ENCODE results near the gene PHLDB2.

The PHLDB2 gene

GRCh38 chr3:111999484-112000324 lies 140.6 kb downstream of the PHLDB2 start:
- no peak for DNase-seq (ENCODE audit: low read depth)

- DNase-seq (ENCODE audit: low read depth) = no peak
Observed at GRCh38 chr3:112000367-112000771, 141.3 kb downstream of the PHLDB2 start.

GRCh38 chr3:112000966-112001365 lies 141.9 kb downstream of the PHLDB2 start:
- DNase-seq (ENCODE audit: low read depth) = no peak

GRCh38 chr3:112001526-112001925 lies 142.5 kb downstream of the PHLDB2 start:
- no peak for DNase-seq (ENCODE audit: low read depth)

- no peak for DNase-seq (ENCODE audit: low read depth)
Observed at GRCh38 chr3:112002096-112002971, 143.3 kb downstream of the PHLDB2 start.

- DNase-seq (ENCODE audit: low read depth) = no peak
Observed at GRCh38 chr3:112003321-112004080, 144.4 kb downstream of the PHLDB2 start.

- DNase-seq (ENCODE audit: low read depth) = no peak
Observed at GRCh38 chr3:112004187-112004586, 145.1 kb downstream of the PHLDB2 start.

GRCh38 chr3:112004669-112005068 lies 145.6 kb downstream of the PHLDB2 start:
- no peak for DNase-seq (ENCODE audit: low read depth)

GRCh38 chr3:112005091-112005672 lies 146.1 kb downstream of the PHLDB2 start:
- no peak for DNase-seq (ENCODE audit: low read depth)

GRCh38 chr3:112007633-112008032 lies 148.6 kb downstream of the PHLDB2 start:
- DNase-seq (ENCODE audit: low read depth) = no peak

GRCh38 chr3:112009670-112010069 lies 150.6 kb downstream of the PHLDB2 start:
- DNase-seq (ENCODE audit: low read depth) = no peak

- DNase-seq (ENCODE audit: low read depth) = no peak
Observed at GRCh38 chr3:112010636-112011035, 151.6 kb downstream of the PHLDB2 start.

- DNase-seq (ENCODE audit: low read depth) = no peak
Observed at GRCh38 chr3:112011376-112011940, 152.4 kb downstream of the PHLDB2 start.

GRCh38 chr3:112012205-112012992 lies 153.3 kb downstream of the PHLDB2 start:
- no peak for DNase-seq (ENCODE audit: low read depth)

- DNase-seq (ENCODE audit: low read depth) = no peak
Observed at GRCh38 chr3:112013058-112013783, 154.2 kb downstream of the PHLDB2 start.

GRCh38 chr3:112013784-112014143 lies 154.7 kb downstream of the PHLDB2 start:
- DNase-seq (ENCODE audit: low read depth) = no peak

GRCh38 chr3:112017091-112017490 lies 158.0 kb downstream of the PHLDB2 start:
- no peak for DNase-seq (ENCODE audit: low read depth)

GRCh38 chr3:112018712-112019111 lies 159.6 kb downstream of the PHLDB2 start:
- DNase-seq (ENCODE audit: low read depth) = no peak

GRCh38 chr3:112019716-112020115 lies 160.7 kb downstream of the PHLDB2 start:
- no peak for DNase-seq (ENCODE audit: low read depth)

GRCh38 chr3:112020674-112021085 lies 161.6 kb downstream of the PHLDB2 start:
- DNase-seq (ENCODE audit: low read depth) = no peak

All from stimulated activated CD8-positive, alpha-beta memory T cell treated with anti-CD3 and anti-CD28 coated beads, Interleukin-7, amount 100 ng/mL, for 24 hours (primary cell).